Measurements from ENCODE around the gene LCE1E. TPM values are rescaled to one million over a fixed set of nuclear protein-coding genes. Genes with fewer than 3 reads are reported as not detected.

LCE1E gene
- total and polyA plus RNA-seq, 2 donors from 2014 or later = not detected

- intact Hi-C loops (cut with DNase I) = no loop called here
Observed at GRCh38 chr1:152768847-152769533, 17.1 kb upstream of the LCE1E start.

GRCh38 chr1:152770411-152770810, 15.6 kb upstream of the LCE1E start:
- DNase-seq (no peak), FAIRE-seq (no peak)
- no peak overlapping the region for H3K27ac ChIP-seq (ENCODE audit: low read depth in 2 of 2, low read length in 2 of 2)
- H3K9ac ChIP-seq (ENCODE audit: low read length in 3 of 3) = no peak overlapping the region
- no peaks in the 10 kb centered on the region for H3K36me3 ChIP-seq (ENCODE audit: control insufficient read depth in 2 of 3, insufficient read depth in 3 of 3, low read length in 3 of 3)
- no peak overlapping the region for H3K4me3 ChIP-seq (ENCODE audit: low read length in 3 of 3)
- H3K9me3 ChIP-seq (ENCODE audit: control insufficient read depth in 2 of 3, insufficient read depth in 1 of 3, low read length in 3 of 3) = peaks cover 0 to under 1% (median 0%) of the 10 kb centered on the region in 3 donors
- intact Hi-C loops (cut with DNase I) = no loop called here
- H3K4me1 ChIP-seq (ENCODE audit: control insufficient read depth in 2 of 3, insufficient read depth in 2 of 3, low read depth in 1 of 3, low read length in 3 of 3) = no peaks in the 10 kb centered on the region
- no peak for TF ChIP-seq CTCF (IDR thresholded peaks at IDR 0.05; ENCODE audit: borderline replicate concordance, extremely low read depth, insufficient read depth)
- H3K27me3 ChIP-seq (ENCODE audit: control insufficient read depth, insufficient read depth, low read length) = no peaks in the 10 kb centered on the region

More at GRCh38 chr1:152768847-152769533, 17.1 kb upstream of the LCE1E start:
- H3K9me3 ChIP-seq (ENCODE audit: control insufficient read depth in 2 of 3, insufficient read depth in 1 of 3, low read length in 3 of 3) = no peaks in the 10 kb centered on the region
- FAIRE-seq (no peak), DNase-seq (no peak)
- no peak overlapping the region for H3K4me3 ChIP-seq (ENCODE audit: low read length in 3 of 3)
- H3K9ac ChIP-seq (ENCODE audit: low read length in 3 of 3) = no peak overlapping the region
- no peak overlapping the region for H3K27ac ChIP-seq (ENCODE audit: low read depth in 2 of 2, low read length in 2 of 2)
- no peaks in the 10 kb centered on the region for H3K4me1 ChIP-seq (ENCODE audit: control insufficient read depth in 2 of 3, insufficient read depth in 2 of 3, low read depth in 1 of 3, low read length in 3 of 3)
- H3K36me3 ChIP-seq (ENCODE audit: control insufficient read depth in 2 of 3, insufficient read depth in 3 of 3, low read length in 3 of 3) = no peaks in the 10 kb centered on the region
- TF ChIP-seq CTCF (IDR thresholded peaks at IDR 0.05; ENCODE audit: borderline replicate concordance, extremely low read depth, insufficient read depth) = no peak
- H3K27me3 ChIP-seq (ENCODE audit: control insufficient read depth, insufficient read depth, low read length) = no peaks in the 10 kb centered on the region

GRCh38 chr1:152774875-152775274, 11.2 kb upstream of the LCE1E start, which contains the start of gene LCE1F:
LCE1F (plus strand) TSS chr1:152775140; CDS start chr1:152776372, 1,232 bp downstream.
- TF ChIP-seq CTCF (IDR thresholded peaks at IDR 0.05; ENCODE audit: borderline replicate concordance, extremely low read depth, insufficient read depth) = no peak
- FAIRE-seq = no peak

More at GRCh38 chr1:152774875-152775274, 11.2 kb upstream of the LCE1E start, which contains the start of gene LCE1F:
- no peak for DNase-seq
- H3K9ac ChIP-seq (ENCODE audit: low read length in 3 of 3) = no peak within 1 kb of the TSS
- intact Hi-C loops (cut with DNase I) = no loop called here
- peaks cover 0 to 2% (median 0%) of the 10 kb centered on the region in 3 donors for H3K9me3 ChIP-seq (ENCODE audit: control insufficient read depth in 2 of 3, insufficient read depth in 1 of 3, low read length in 3 of 3)
- H3K4me1 ChIP-seq (ENCODE audit: control insufficient read depth in 2 of 3, insufficient read depth in 2 of 3, low read depth in 1 of 3, low read length in 3 of 3) = no peaks in the 10 kb centered on the region
- H3K36me3 ChIP-seq (ENCODE audit: control insufficient read depth in 2 of 3, insufficient read depth in 3 of 3, low read length in 3 of 3) = no peaks in the 10 kb centered on the region
- no peak within 1 kb of the TSS for H3K4me3 ChIP-seq (ENCODE audit: low read length in 3 of 3)
- no peak within 1 kb of the TSS for H3K27ac ChIP-seq (ENCODE audit: low read depth in 2 of 2, low read length in 2 of 2)
- no peaks in the 10 kb centered on the region for H3K27me3 ChIP-seq (ENCODE audit: control insufficient read depth, insufficient read depth, low read length)

Data from kidney (tissue), 14 donors.